ENCODE results near the gene EPM2AIP1.
"Not testable (repeated sequence)": the region's sequence is repeated elsewhere in the genome, so short reads cannot be mapped to it uniquely, and the experiment has no call there.

Gene EPM2AIP1

DNA sequence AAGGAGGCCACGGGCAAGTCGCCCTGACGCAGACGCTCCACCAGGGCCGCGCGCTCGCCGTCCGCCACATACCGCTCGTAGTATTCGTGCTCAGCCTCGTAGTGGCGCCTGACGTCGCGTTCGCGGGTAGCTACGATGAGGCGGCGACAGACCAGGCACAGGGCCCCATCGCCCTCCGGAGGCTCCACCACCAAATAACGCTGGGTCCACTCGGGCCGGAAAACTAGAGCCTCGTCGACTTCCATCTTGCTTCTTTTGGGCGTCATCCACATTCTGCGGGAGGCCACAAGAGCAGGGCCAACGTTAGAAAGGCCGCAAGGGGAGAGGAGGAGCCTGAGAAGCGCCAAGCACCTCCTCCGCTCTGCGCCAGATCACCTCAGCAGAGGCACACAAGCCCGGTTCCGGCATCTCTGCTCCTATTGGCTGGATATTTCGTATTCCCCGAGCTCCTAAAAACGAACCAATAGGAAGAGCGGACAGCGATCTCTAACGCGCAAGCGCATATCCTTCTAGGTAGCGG is at the start of gene EPM2AIP1:
Gene EPM2AIP1, minus strand, starts transcription at position 326 of the 520 bp plus-strand sequence. Its CDS starts 54 bp downstream, at position 272.
- no peak for DNase-seq (ENCODE audit: low spot score)

- DNase-seq (ENCODE audit: low spot score): not testable (repeated sequence)
Observed at GRCh38 chr3:37042712-37043111, 49.8 kb upstream of the EPM2AIP1 start.

DNA sequence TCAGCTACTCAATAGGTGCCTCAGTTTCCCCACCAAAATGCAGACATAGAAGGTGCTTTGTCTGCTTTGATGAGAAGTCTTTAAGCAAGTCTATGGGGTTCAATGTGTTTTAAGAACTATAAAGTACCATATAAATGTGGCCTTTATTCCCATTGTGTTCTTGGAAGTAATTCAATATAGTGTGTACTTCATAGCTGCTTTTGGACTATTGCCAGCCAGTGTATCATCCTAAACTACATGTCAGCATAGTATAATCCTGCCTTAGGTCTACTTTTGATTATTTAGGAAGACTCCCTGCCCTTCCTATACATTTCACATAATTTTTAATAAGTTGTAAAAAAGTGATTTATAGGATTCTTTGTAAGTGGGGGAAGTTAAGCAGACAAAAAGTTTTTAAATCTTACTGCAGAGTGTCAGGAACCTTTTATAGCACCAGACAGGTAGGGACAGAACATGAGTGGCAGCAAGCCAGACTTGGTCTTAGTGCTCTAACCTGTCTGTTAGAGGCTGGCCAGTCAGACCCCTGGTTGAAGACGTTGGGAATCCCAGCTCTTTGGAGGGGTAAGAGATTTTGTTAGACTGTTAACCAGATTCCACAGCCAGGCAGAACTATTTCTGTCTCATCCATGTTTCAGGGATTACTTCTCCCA is 48.7 kb upstream of the EPM2AIP1 start:
- DNase-seq (ENCODE audit: low spot score): no peak

DNA sequence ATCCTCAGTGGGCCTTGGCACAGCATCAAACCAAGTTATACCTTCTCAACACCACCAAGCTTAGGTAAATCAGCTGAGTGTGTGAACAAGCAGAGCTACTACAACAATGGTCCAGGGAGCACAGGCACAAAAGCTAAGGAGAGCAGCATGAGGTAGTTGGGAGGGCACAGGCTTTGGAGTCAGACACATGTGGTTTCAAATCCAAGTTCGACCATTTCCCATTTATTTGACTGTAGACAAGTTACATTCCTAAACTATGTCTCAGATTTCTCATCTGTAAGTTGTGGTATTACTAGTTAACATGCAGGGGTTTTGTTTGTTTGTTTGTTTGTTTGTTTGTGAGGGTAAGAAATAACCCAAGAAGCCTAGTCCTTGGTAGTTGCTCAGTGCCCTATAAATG is 47.3 kb upstream of the EPM2AIP1 start:
- DNase-seq (ENCODE audit: low spot score): no peak

GRCh38 chr3:37039161-37039846 is 46.4 kb upstream of the EPM2AIP1 start:
- no peak for DNase-seq (ENCODE audit: low spot score)

- no peak for DNase-seq (ENCODE audit: low spot score)
Observed at GRCh38 chr3:37037352-37037751, 44.4 kb upstream of the EPM2AIP1 start.

DNA sequence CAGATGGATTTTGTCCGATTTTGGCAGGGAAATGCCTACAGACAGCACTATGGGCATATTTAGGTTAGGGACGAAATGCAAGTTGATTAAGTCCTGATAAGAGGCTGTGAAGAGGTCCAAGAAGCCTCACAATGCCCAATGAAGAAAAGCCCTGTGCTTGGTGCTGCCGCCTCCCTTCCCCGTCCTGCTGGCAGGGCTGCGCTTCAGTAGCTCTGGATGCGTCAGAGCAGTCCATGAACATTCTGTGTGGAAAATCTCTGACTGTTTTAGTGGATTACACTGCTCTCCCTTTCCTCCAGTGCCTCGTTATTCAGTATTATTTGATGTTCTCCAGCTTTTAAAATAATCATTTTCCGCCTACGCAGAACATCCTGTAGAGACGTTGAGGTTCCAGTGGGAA is 40.0 kb upstream of the EPM2AIP1 start:
- no peak for DNase-seq (ENCODE audit: low spot score)

- DNase-seq (ENCODE audit: low spot score): no peak
Observed at GRCh38 chr3:37031096-37031682, 38.3 kb upstream of the EPM2AIP1 start.

DNA sequence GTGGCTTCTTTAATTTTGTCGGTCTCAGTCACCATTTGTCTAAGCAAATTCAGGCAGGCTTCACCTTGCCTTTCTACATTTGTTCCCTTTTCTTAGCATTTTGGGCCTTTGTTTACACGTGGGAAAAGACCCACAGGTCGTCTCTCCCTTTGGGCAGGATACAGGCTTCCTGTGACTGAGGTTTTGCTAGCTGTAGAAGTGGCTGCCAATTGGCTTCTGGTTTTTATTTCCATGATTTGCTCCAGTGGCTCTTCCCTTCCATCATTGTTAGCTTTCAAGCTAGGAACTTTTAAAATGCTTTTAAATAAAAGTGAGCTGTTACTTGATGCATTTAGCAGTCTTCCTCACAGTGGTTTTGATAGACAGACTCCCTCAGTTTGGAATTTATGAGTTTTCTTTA is 37.7 kb upstream of the EPM2AIP1 start:
- no peak for DNase-seq (ENCODE audit: low spot score)

- DNase-seq (ENCODE audit: low spot score): no peak
Observed at GRCh38 chr3:37029516-37030163, 36.7 kb upstream of the EPM2AIP1 start.

GRCh38 chr3:37029111-37029510 is 36.2 kb upstream of the EPM2AIP1 start:
- DNase-seq (ENCODE audit: low spot score): no peak

- no peak for DNase-seq (ENCODE audit: low spot score)
Observed at GRCh38 chr3:37028329-37028728, 35.4 kb upstream of the EPM2AIP1 start.

- DNase-seq (ENCODE audit: low spot score): no peak
Observed at GRCh38 chr3:37026851-37027250, 33.9 kb upstream of the EPM2AIP1 start.

- DNase-seq (ENCODE audit: low spot score): no peak
Observed at GRCh38 chr3:37025561-37026335, 32.8 kb upstream of the EPM2AIP1 start.

DNA sequence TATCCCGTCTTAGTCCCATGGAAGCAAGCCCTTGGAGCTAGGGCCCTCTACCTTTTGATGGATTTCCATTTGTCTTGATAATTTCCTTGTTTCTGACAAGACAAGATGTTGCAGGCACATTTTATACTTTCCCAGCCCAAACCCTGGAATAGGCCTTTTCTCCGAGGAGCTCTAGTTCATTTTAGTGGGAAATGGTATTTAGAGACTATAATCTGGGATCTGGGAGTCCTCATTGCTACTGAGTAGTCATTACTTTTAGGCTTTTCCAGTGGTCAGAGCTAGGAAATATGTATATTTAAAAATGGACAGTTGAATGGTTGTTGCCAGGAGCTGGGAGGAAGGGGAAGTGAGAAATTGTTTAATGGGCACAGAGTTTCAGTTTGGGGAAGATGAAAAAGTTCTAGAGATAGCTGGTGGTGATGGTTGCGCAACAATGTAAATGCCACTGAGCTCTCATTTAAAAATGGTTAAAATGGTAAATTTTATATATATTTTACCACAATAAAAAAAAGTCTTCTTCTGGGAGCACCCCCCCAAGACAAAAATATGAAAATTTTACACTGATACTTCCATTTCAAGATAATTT is 32.0 kb upstream of the EPM2AIP1 start:
- DNase-seq (ENCODE audit: low spot score): no peak

- DNase-seq (ENCODE audit: low spot score): no peak
Observed at GRCh38 chr3:37024092-37024491, 31.2 kb upstream of the EPM2AIP1 start.

DNA sequence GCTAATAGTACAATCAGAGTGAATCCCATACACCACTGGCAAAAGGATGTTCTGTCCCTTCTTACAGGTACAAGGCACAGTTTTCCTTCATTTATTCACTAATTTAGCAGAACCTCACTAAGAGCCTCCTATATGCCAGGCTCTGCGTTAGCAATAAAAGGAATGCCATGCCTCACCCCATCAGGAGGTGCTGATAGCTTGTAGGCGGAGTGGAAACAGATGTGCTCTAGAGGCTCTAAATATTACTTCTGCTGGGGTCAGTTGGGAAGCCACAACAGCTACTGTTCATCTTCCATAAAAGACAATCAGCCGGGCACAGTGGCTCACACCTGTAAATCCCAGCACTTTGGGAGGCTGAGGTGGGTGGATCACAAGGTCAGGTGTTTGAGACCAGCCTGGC is 24.8 kb upstream of the EPM2AIP1 start:
- DNase-seq (ENCODE audit: low spot score): no peak

DNA sequence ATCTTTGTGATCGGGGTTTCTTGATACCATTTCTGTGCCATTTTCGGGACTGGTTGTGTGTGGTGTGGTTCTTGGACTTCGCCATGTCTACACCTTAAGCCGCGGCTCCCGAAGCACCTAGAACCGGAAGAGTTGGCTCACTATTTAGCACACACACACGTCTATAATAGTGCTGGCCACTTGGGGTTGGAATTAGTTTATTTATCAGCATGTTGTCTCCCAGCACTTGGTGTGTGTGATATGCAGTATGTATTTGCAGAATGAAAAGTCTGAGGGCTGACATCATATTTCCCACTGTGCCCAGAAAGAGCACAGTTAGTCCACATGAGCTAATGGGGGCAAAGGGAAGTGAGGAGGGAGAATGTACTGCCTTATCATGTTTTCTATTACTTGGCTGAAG is 24.0 kb upstream of the EPM2AIP1 start:
- no peak for DNase-seq (ENCODE audit: low spot score)

- DNase-seq (ENCODE audit: low spot score): no peak
Observed at GRCh38 chr3:37015642-37016041, 22.7 kb upstream of the EPM2AIP1 start.

DNA sequence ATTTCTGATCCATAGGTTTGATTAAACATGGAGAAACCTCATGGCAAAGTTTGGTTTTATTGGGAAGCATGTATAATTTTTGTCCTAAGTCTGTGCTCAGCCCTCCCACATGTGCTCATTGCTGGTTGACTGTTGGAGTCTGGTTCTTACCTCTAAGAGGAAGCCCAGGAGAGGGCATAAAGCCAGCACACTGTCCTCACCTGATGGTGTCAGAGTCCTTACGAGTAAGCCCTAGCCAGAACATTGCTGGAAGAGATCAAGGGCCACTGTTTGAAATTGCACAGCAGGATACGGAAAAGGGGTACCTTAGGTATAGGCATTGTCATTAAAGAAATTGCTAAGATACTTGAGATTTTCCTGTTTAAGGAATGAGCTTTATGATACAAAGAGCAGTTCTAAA is 21.7 kb upstream of the EPM2AIP1 start:
- no peak for DNase-seq (ENCODE audit: low spot score)
